IPS DF 4.7 (cell line): ENCODE data around the gene SERPINA12.

ENCODE experiments used
- DNase-seq: peaks from one replicate; pipeline ENCODE4 v3.0.0-alpha.2; 2013; ENCODE audit warnings: low spot score; ENCODE audit errors: extremely low read depth

Gene SERPINA12

DNA sequence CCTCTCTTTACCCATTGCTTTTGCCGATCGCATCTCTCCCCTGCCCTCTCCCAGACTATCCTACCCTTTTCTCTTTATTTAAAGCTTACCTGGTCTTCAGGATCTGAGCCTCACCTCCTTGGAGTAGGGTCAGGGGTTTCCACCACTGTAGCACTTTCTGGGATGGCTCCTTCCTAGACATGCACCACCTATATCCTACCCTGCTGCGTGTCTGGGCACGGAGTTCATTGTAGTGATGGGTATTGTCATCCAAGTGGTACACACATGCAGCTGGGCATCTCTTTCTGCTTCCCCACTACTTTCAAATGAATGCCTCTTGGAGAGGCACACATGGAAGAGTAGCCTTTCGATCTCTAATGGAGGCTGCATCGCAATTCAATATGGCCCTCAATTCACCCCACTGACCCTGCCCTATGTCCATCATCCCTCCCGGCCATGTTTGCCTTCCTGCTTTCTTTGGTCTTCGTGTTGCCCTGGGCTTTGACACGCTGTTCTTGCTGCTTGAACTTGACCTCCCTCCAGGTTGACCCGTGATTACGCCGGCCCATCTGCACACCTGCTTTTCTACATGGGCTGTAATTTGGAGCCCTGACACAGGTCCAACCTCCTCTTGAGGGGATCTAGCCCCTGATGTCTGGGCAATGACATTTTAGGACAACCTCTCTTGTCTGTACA is 67.6 kb downstream of the SERPINA12 start:
- no peak for DNase-seq

DNA sequence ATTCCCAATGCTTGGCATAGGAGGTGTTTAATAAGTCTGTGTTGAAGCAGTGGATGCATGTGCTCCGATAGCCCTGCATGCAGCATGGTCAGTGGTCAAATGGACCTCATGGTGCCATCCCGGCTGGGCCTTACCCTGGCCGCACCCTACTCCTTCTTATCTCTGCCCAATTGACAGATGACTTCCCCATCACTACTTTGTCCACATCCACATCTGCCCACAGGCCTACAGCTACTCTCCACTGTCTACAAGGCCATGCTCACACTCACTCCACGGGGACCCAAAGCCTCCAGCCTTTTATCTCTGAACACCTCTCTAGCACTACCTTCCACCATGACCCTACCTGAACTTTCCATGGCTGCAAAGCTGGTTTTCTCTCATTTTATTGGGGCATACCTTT is 68.1 kb downstream of the SERPINA12 start:
- no peak for DNase-seq

DNA sequence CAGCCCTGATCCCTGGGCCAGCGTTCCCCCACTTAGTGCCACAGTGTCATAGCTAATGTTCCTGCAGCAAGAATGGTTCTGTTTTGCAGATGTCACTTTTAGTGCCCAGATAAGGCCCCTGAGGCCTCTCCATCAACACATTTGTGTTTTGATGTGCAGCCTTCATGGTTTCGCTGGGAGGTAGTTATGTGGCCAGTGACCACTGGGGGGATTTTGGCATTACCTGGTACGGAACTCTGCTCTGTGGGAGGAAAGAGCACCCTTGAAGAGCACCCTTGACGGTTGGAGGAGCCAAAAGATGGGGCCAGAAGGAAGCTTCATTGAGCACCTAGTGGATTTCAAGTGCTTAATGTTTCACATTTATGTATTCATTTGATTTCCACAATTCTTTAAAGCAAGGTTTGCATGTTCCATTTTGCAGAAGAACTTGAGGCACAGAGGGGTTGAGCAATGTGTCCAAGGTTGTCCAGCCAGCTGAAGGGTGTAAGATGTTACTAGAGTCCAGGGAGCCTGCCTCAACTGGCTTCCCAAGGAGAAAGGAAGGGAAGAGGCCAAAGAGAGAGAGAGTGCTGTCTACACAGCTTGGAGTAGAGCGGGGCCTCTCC is 69.7 kb downstream of the SERPINA12 start:
- DNase-seq, result no peak
